Measurements from ENCODE around the gene CXCR3.
"Not testable (repeated sequence)": the region's sequence is repeated elsewhere in the genome, so short reads cannot be mapped to it uniquely, and the experiment has no call there.

Gene CXCR3

DNA sequence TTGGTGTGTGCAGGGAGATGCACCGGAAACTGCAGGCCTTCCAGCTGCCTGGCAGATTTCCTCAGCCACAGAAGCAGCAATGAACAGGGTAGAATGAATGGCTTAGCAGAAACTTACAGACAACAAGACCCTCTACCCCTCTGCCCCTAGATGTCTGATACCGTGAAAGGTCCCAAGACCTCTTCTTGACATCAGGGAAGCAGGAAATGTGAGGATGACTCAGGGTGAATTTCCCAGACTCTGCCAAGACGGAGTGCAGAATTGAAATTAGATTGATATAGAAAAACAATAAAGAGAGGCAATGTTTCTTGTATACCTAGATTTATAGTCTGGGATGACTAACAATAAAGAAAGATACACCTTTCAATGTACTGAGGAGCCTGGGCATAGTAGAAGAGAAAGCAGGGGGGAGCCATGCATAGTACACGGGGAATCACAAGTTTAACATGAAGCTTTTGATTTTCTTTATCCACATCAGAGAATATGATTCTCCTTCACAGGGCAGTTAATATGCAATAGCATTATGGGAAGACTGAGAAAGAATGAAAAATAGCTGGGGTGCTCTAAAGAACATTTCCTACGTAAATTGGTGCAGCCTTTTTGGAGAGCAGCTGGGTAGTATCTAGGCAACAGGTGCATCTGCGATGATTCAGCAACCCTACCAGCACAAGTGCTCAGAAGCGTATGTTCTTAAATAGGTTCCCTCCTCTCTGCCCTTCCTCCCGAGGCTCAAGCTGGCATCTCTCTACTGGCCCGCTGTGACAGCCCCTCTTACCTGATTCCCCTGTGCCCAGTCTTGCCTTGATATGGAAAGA is 18.3 kb upstream of the CXCR3 start:
- peak; percentile 35 for DNase-seq

GRCh38 chrX:71634366-71634765 is 16.1 kb upstream of the CXCR3 start:
- DNase-seq: no peak

- peak; percentile 75 for DNase-seq
Measured at GRCh38 chrX:71632923-71633657, 14.8 kb upstream of the CXCR3 start.

DNA sequence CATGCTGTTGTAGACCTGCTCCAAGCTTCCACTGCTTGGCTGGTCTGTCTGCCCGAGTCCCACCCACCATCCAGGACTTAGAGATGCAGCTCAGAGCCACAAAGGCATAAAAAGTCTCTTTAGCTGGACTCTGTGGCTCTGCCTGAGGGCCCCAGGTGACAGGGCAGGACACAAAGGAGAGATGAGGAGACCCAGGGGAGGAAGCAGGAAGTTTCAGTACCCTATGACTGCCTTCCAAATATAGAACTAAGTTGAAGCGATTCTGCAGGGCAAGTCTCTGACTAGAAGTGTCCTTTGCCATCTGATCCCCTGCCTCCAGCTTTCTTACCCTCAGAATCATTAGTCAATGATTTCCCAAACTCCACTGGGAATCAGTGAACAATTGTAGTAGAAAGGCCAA is 11.2 kb upstream of the CXCR3 start:
- DNase-seq: no peak

DNA sequence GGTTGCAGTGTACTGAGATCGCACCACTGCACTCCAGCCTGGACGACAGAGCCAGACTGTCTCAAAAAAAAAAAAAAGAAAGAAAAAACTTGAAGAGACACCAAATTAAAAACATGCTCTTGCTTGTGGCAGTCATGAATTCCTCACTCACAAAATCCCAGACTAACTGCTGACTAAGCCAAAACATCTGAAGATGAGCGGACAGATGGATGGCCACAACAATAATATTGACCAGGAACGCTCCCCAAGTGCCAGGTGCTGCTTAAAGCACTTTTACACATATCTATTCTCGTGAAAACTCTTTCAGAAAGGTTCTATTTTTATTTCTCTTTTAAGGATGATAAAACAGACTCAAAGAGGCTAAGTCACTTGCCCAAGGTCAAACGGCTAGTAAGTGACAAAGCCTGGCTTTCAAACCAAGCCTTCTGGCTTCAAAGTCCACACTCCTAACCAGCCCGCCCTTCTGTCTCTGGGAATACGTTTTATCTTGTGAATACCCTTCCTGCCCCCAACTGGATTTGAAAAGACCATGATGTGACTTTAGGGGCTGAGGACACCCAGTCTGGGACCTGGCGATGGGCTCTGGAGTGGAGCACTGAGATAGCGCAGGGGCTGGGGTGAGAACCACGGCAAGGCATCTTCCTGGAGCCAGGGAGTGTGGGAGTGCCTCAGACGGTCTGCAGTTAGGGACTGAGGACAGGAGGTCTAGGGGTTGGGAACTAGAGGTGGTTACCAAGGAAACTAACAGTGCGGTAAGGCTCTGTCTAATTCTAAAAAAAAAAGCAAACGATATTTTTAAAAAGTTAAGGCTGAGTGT is 9.5 kb upstream of the CXCR3 start:
- DNase-seq: no peak

DNA sequence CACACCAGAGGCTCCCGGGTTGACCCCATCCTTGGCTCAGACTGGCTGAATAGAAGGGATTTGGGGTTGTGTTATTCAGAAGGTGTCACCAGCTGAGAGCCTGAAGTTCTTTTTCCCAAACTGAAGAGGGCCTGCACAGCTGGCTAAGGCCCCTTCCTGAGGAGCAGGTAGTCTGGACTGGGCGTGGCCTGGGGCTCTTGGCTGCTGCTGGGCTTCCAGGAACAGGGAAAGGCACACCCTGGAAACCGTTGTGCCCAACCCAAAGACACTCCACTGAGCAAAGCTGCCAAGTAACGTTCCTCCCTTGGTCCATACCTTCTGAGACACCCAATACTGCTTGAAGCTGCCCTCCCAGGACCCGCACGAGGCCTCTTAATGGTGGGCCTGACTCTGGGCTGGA is 8.3 kb upstream of the CXCR3 start:
- DNase-seq: no peak

DNA sequence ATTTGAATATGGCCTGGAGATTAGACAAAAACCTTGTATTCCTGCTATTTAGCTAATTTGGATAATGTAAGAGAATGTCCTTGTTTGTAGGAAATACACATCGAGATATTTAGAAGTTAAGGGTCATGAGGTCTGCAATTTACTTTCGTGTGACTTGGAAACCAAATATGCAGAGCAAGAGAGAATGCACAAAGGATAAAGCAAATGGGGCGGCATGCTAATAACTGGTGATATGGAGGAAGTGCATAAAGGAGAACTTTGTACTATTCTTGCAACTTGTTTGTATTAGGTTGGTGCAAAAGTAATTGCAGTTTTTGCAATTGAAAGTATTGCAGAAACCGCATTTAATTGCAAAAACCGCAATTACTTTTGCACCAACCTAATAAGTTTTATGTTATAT is 7.2 kb upstream of the CXCR3 start:
- no peak for DNase-seq

DNA sequence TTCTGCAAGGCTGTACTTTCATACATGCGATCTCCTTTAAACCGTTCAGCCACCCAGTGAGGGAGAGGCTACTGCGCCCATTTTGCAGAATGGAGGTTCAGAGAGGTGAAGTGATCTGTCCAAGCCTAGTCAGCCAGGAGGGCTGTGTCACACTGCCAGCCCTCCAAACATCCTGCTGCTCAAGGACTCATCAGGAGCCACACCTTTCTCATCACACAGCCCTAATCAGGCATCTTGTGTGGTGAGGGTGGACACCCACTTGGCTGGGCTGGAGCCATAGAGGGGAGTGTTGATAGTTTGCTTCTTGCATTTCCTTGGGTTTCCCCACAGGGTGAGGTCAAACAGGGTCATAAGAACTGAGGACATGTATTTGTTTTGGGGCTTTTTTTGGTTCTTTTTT is 5.4 kb upstream of the CXCR3 start:
- DNase-seq: no peak

GRCh38 chrX:71622576-71623450 is 4.5 kb upstream of the CXCR3 start:
- DNase-seq: peak; percentile 51

- no peak for DNase-seq
Measured at GRCh38 chrX:71622032-71622575, 3.8 kb upstream of the CXCR3 start.

GRCh38 chrX:71621603-71622002 is 3.3 kb upstream of the CXCR3 start:
- no peak for DNase-seq

- no peak for DNase-seq
Measured at GRCh38 chrX:71619986-71620385, 1.7 kb upstream of the CXCR3 start.

- DNase-seq: no peak
Measured at GRCh38 chrX:71619193-71619592, 882 bp upstream of the CXCR3 start.

DNA sequence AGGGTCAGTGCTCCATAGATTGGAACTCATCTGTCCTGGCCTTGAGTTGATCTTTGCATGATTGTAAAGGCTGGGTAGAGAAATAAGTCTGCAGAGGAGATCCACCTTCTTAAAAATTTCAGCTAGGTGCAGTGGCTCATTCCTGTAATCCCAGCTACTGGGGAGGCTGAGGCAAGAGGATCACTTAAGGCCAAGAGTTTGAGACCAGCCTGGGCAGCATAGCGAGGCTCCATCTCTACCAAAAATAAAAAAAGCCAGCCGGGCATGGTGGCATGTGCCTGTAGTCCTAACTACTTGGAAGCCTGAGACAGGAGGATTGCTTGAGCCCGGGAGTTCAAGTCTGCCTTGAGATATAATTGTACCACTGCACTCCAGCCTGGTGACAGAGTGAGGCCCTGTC is 476 bp upstream of the CXCR3 start:
- no peak for DNase-seq

DNA sequence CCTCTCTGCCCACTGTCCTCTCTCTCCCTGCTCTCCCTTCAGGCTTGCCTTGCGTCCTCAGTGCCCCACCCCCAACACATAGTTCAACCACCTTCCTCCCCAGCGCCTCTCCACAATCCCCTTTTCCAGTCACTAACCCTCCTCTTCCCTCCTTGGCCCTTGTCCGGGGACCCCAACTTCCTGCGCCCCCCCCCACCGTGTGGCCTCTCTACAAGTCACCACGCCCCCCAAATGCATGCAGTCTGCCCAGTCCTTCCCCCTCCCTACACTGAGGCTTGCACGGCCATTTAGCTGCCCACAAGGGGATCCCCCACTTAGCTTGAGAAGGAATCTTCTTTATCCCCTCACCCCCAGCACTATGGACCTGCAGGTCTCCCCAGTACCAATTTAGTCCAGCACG is 569 bp downstream of the CXCR3 start:
- DNase-seq: no peak

DNA sequence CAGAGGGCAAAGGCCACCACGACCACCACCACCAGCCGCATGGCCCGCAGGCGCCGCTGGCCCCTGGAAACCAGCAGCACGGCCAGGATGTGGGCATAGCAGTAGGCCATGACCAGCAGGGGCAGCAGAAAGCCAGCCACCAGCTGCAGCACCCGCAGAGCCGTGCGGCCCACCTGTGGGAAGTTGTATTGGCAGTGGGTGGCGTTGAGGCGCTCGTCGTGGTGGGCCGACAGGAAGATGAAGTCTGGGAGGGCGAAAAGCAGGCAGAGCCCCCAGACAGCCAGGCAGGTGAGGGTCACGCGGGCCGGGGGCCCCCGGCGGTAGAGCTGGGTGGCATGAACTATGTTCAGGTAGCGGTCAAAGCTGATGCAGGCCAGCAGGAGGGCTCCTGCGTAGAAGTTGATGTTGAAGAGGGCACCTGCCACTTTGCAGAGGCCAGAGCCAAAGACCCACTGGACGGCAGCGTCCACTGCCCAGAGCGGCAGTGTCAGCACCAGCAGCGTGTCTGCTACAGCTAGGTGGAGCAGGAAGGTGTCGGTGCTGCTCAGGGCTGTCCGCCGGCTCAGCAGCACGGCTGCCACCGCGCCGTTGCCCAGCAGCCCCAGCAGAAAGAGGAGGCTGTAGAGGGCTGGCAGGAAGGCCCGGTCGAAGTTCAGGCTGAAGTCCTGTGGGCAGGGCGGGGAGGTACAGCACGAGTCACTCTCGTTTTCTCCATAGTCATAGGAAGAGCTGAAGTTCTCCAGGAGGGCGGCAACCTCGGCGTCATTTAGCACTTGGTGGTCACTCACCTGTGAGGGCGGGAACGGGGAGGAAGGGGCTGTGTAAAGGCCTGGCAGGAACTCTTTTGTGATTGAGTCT is 1.4 kb downstream of the CXCR3 start:
- no peak for DNase-seq

GRCh38 chrX:71615954-71616353 is 2.4 kb downstream of the CXCR3 start:
- no peak for DNase-seq

DNA sequence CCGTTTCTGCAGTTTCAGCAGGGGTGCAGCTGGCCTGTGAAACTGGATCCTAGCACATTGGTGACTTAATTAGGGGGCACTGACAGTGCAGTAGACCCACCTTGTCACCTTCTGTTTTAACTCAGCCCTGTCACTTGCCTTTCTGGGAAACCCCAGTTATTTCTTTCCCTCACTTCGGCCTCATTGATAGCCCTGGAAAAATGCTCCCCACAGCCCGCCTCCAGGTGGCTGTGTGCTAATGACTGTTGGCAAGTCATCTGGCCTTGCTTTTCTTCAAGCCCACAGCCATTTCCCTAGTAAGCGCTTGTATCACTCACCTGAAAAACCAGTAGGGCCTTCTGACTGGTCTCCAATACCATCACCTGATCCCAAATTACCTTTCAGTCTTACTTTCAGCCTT is 3.3 kb downstream of the CXCR3 start:
- DNase-seq: no peak

DNA sequence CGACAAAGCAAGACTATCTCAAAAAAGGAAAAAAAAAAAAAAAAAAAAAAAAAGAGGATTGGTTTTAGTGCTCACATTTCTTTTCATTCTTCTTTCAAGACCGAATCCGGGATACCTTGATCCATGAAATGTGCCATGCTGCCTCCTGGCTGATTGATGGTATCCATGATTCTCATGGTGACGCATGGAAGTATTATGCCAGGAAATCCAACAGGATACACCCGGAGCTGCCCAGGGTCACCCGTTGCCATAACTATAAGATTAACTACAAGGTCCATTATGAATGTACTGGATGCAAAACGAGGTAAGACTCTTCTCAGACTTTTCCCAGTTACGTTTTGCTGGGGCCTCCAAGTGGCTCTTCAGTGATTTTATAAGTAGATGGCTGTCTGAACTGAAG is 6.1 kb downstream of the CXCR3 start:
- DNase-seq: no peak

DNA sequence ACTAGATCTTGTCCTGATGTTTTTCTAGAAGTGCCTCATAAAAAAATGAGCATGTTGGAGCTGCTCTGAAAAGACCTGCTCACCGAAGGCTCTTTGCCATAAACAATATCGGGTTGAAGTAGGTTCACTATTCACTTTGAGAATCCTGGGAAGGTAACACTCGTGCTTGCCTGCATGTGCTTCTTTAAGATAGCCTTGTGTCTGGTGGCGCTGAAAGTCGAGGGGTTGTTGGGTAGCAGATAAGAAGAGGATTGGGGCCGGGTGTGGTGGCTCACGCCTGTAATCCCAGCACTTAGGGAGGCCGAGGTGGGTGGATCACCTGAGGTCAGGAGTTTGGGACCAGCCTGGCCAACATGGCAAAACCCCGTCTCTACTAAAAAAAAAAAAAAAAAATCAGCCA is 6.6 kb downstream of the CXCR3 start:
- not testable (repeated sequence) for DNase-seq

GRCh38 chrX:71609095-71609750 is 9.1 kb downstream of the CXCR3 start:
- DNase-seq: no peak

Measured in NCI-H1092 treated with DMSO at 0.1 percent for 48 hours (cell line).